Endometrial microvascular endothelial cells (primary cell): ENCODE measurements around the gene TRAPPC10. TPM values are rescaled to one million over a fixed set of nuclear protein-coding genes. Genes with fewer than 3 reads are reported as not detected.
"Not testable (repeated sequence)": the region's sequence is repeated elsewhere in the genome, so short reads cannot be mapped to it uniquely, and the experiment has no call there.

Experiments used
- in situ Hi-C: cut with HindIII; loops from 2 replicates; pipeline ENCODE4 v1.10.0; 2017; ENCODE audit warnings: low sequenced_read_pairs, low pct_unique_long_range_greater_than_20kb; ENCODE audit errors: inconsistent ontology term
- total RNA-seq: library from RNA; depleted of rRNA; stranded (reverse); fragments of >200 nt; gene quantifications from one replicate; pipeline ENCODE4 v1.2.3, GENCODE V29; 2015; ENCODE audit errors: inconsistent ontology term

Gene TRAPPC10
- total RNA-seq, 1 donor from 2014 or later, result 19.0 TPM

DNA sequence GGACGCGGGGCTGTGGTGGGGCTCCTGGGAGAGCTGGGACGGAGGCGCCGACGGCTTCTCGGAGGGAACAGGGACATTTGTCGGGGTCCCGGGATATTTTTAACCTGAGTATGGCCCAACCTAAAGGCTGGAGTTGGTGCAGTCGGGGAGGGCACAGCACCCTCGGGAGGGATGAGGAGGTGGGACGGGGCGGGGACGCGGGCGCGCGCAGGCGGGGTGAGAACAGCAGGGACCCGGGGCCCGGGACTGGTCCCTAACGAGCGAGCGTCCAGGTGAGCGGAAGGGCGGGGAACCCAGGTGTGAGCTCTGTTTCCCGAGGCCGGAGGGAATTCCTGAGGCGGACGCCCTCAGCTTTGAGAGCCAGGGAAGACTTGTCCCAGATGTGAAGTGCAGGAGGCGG lies 95.5 kb downstream of the TRAPPC10 start:
- in situ Hi-C loops, result not testable (repeated sequence)

- in situ Hi-C loops, result not testable (repeated sequence)
Observed at GRCh38 chr21:44113702-44114371, 101.7 kb downstream of the TRAPPC10 start.

DNA sequence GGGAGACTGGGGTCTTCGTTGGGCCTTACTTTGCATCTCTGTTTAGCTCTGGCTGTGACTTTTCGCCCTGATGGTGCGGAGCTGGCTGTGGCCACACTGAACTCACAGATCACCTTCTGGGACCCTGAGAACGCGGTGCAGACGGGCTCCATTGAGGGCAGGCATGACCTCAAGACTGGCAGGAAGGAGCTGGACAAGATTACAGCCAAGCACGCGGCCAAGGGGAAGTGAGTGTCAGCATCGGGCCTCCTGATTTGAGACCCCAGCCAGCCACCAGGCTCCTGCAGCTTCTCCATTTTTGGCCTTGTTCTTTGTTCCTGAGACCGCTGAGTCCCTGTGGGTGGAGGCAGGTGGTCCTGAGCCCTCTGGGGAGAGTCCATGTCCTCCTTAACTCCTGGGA lies 110.0 kb downstream of the TRAPPC10 start:
- in situ Hi-C loops, result not testable (repeated sequence)

DNA sequence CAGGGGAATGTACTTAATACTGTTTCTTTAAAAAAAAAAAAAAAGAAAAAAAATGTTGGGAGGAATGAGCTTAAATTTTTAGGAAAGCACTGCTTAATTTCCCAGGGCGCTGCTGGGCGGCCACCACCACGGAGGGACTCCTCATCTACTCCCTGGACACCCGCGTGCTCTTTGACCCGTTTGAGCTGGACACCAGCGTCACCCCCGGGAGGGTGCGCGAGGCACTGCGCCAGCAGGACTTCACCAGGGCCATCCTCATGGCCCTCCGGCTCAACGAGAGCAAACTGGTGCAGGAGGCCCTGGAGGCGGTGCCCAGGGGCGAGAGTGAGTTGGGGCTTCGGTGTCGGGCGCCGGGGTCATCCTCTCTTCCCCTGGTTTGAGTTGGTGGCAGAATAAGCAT lies 115.7 kb downstream of the TRAPPC10 start:
- in situ Hi-C loops, result not testable (repeated sequence)

DNA sequence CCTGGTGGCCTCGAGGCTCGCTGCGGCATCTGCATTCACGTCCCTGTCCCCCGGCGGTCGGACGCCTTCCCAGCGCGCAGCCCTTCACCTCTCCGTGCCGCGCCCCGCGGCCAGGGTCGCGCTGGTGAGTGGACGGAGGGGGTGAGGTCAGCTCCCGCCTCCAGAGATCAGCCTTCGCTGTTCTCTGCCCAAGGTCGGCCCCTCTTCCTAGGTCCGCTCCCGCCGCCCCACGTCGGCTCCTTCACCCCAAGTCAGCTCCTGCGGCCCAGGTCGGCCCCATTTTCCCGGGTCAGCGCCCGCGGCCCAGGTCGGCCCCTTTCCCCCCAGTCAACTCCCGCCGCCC lies 121.6 kb downstream of the TRAPPC10 start:
- in situ Hi-C loops, result not testable (repeated sequence)

DNA sequence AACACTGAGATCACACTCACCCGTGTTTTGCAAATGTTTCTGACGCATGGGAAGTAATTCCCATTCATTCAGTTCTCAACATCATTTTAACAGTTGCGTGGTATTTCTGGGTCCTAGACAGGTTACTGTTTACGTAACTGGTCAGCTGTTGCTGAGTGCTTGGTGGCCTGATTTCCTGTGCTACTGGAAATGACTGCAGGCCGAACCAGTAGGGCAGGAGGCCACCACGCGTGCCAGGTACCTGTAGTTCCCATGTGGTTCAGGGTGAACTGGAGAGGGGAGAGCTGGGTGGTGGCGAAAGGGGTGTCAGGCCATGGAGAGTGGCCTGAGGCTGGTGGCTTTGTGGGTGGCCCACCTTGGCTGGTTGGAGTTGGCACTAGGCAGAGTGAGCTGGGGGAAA lies 122.6 kb downstream of the TRAPPC10 start:
- in situ Hi-C loops, result not testable (repeated sequence)

DNA sequence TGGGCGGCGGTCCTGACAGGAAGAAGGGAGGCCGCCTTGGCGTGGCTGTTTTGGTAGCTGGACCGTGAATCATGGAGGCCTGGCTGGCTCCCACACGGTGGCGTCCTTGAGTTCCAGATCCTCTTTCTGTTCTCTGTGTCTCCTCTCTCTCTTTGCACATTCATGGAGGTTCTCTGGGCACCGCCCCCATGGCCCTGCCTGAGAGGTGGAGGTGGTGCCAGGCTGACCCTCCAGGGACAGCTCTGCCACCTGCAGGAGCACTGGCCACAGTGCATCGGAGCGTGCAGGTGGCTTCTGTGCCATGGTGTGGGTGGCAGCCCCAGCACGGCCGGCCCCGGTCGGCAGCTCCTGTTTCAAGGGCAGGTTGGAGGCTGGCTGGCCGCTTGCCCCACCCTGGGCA lies 125.9 kb downstream of the TRAPPC10 start:
- in situ Hi-C loops, result not testable (repeated sequence)

DNA sequence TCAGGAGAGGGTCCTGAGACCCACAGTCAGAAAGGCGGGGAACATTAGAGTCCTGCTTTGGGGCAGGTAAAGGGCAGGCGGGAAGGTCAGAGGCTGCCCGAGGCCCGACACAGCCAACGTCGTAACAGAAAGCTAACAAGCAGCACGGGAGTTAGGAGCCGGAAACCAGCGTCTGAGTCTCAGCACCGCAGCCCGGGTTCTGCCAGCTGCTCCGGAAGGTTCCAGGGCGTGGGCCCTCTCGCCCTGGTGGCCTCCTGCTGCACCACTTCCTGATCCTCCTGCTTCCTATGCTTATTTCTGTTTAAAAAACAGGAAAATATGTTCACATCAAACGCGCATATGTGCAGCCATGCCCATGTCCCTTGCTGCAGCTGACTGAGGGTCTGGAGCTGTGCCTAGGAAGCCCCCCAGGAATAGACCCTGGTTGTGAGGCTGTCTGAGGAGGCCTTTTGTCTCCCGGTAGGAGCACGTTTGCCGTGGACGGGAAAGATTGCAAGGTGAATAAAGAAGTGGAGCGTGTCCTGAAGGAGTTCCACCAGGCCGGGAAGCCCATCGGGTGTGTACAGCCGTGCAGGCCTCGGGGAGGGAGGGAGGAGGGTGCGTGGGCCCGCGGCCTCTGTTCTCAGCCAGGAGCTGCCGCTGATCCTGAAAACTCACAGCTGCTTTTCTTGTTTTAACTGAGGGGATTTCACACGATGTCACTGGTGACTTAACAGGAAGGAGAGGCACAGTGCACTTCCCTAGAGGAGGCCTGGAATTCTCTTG lies 127.9 kb downstream of the TRAPPC10 start:
- in situ Hi-C loops, result not testable (repeated sequence)

- in situ Hi-C loops, result not testable (repeated sequence)
Observed at GRCh38 chr21:44140552-44140932, 128.4 kb downstream of the TRAPPC10 start.

DNA sequence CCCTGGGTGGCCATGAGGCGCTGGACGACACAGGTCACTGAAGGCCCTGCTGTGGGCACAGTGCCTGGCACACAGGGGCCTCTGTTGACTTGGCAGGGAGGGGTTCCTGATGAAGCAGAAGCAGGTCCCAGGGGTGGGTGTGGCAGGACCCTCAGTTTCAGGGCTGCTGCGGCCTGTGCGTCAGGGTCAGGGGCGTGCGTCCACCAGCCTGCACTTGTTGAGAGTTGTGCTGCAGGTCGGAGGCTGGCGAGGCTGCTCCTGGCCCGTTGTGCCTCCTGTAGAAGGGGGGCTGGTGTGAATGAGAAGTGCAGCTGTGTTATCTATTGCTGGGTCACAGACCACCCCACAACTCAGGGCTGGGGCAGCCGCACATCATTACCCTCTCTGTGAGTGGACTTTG lies 130.4 kb downstream of the TRAPPC10 start:
- in situ Hi-C loops, result not testable (repeated sequence)

GRCh38 chr21:44143380-44143779 lies 131.3 kb downstream of the TRAPPC10 start:
- in situ Hi-C loops, result not testable (repeated sequence)

DNA sequence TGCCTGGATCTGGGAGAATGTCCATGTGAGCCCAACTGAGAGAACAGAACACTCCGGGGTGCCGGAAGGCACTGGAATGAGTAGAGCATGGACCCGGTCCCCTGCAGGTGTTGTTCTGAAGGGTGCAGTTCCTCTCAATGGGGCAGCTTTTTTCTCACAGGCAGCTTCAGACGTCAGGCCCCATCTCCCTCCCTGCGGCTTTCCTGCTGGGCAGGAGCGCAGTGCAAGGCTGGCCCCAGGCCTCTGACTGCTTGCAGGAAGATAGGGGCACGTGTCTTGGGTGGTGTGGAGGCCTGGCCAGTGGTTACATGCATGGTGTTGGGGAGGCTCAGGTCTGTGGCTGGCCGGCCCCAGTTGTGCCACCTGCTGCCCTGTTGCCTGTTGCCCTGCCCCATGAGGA lies 131.9 kb downstream of the TRAPPC10 start:
- in situ Hi-C loops, result not testable (repeated sequence)

GRCh38 chr21:44144784-44145602 lies 132.9 kb downstream of the TRAPPC10 start:
- in situ Hi-C loops, result not testable (repeated sequence)

GRCh38 chr21:44145616-44146015 lies 133.5 kb downstream of the TRAPPC10 start:
- in situ Hi-C loops, result not testable (repeated sequence)

GRCh38 chr21:44147108-44147507 lies 135.0 kb downstream of the TRAPPC10 start:
- in situ Hi-C loops, result not testable (repeated sequence)

GRCh38 chr21:44150255-44150654 lies 138.1 kb downstream of the TRAPPC10 start:
- in situ Hi-C loops, result not testable (repeated sequence)

DNA sequence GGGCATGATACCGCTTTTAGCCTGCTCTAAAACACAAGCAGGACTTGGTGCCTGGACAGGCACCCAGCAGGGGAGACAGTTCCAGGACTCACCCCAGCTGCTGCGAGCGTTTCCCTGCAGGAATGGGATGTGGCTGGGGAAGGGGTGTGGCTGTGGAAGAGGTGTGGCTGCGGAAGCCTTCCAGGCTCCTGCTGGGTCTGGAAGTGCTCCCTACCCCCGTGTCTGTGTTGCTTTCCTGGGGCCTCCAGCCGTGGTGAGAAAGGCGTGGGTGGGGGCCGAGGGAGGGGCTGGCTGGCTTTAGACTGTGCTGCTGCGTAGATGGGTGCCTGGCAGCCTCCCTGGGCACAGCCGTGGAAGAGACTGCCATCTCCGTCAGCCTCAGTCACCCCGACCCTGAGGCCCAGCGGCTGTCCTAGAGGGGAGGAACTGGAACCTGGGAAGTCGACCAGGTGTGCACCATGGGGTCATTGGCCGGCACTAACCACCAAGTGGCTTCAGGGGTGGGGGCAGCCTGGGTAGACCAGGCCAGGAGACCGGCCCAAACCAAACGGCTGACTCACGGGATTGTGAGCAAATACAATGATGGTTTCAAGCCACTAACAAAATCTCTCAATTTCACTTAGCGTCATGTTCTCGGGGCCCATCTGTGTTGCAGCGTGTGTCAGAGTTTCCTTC lies 141.2 kb downstream of the TRAPPC10 start:
- in situ Hi-C loops, result not testable (repeated sequence)

DNA sequence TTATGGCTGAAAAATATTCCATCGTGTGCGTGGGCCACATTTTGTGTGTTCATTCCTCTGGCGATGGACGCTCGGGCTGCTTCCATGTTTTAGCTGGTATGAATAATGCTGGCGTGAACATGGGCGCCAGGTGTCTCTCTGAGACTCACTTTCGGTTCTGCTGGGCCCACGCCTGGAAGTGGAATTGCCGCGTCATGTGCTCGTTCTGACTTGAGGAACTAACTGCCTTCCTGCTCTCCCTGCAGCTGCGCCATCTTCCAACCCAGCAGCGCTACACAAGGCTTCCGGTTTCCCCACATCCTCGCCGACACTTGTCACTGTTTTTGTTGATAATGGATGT lies 141.8 kb downstream of the TRAPPC10 start:
- in situ Hi-C loops, result not testable (repeated sequence)

DNA sequence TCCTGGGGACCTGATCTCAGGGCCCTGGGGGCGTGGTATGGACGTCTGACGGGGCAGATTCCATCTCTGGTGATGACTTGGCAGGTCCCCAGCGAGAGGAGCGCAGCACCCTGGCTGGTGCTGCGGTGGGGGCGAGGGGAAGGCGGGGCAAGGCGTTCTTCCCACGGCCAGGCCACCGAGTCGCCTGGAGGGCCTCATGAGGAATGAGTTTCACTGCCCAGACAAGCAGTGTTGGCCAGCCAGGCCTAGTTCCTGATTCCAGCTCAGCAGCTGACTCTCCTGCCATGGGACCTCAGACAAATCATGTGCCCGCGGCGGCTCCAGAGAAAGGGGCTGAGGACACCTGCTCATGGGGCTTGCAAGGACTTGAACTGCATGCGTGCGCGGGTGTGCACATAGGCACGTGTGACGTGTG lies 142.7 kb downstream of the TRAPPC10 start:
- in situ Hi-C loops, result not testable (repeated sequence)
